ENCODE results near the gene MAP3K1.

GRCh38 chr5:56798521-56798920 lies 16.8 kb upstream of the MAP3K1 start:
- TF ChIP-seq CTCF (conservative IDR thresholded peaks at IDR 0.05; ENCODE audit: low read length) (no peak), EZH2phosphoT487 (IDR thresholded peaks at IDR 0.05; ENCODE audit: borderline replicate concordance) (no peak)

Measured in Loucy (cell line).